ENCODE measurements around the gene SPHK2.

SPHK2 gene

GRCh38 chr19:48596237-48596636, 23.1 kb upstream of the SPHK2 start:
- no peak for DNase-seq (ENCODE audit: low read depth)
- no peak for TF ChIP-seq CTCF (IDR thresholded peaks at IDR 0.05; ENCODE audit: low read depth, low read length, missing control alignments)
- H3K4me3 ChIP-seq (ENCODE audit: low read depth, low read length): peak overlapping the region; percentile 13; the same call in 1 of the 2 replicates

- no peak for TF ChIP-seq CTCF (IDR thresholded peaks at IDR 0.05; ENCODE audit: low read depth, low read length, missing control alignments)
- H3K4me3 ChIP-seq (ENCODE audit: low read depth, low read length): peak overlapping the region; percentile 13; the same call in 1 of the 2 replicates
- peak; percentile 35 for DNase-seq (ENCODE audit: low read depth)
Measured at GRCh38 chr19:48596679-48597465, 22.4 kb upstream of the SPHK2 start.

GRCh38 chr19:48598996-48599700, 20.2 kb upstream of the SPHK2 start:
- H3K4me3 ChIP-seq (ENCODE audit: low read depth, low read length): no peak overlapping the region
- TF ChIP-seq CTCF (IDR thresholded peaks at IDR 0.05; ENCODE audit: low read depth, low read length, missing control alignments): no peak
- DNase-seq (ENCODE audit: low read depth): no peak

GRCh38 chr19:48600679-48601417, 18.5 kb upstream of the SPHK2 start:
- DNase-seq (ENCODE audit: low read depth): no peak
- H3K4me3 ChIP-seq (ENCODE audit: low read depth, low read length): no peak overlapping the region
- TF ChIP-seq CTCF (IDR thresholded peaks at IDR 0.05; ENCODE audit: low read depth, low read length, missing control alignments): no peak

- TF ChIP-seq CTCF (IDR thresholded peaks at IDR 0.05; ENCODE audit: low read depth, low read length, missing control alignments): no peak
- H3K4me3 ChIP-seq (ENCODE audit: low read depth, low read length): no peak overlapping the region
- DNase-seq (ENCODE audit: low read depth): no peak
Measured at GRCh38 chr19:48603001-48603400, 16.3 kb upstream of the SPHK2 start.

GRCh38 chr19:48603449-48603848, 15.9 kb upstream of the SPHK2 start:
- H3K4me3 ChIP-seq (ENCODE audit: low read depth, low read length): no peak overlapping the region
- no peak for DNase-seq (ENCODE audit: low read depth)
- no peak for TF ChIP-seq CTCF (IDR thresholded peaks at IDR 0.05; ENCODE audit: low read depth, low read length, missing control alignments)

All from GM12864 (cell line).